ENCODE data around the gene ECE2.
"Not testable (repeated sequence)": the region's sequence is repeated elsewhere in the genome, so short reads cannot be mapped to it uniquely, and the experiment has no call there.

The ECE2 gene

GRCh38 chr3:184337399-184337714, 61.5 kb downstream of the ECE2 start, which contains the start of gene FAM131A:
Gene FAM131A (plus strand): TSS chr3:184337600. CDS start chr3:184337631, 31 bp downstream.
- Histone ChIP-seq H3K4me1 (peaks cover 52 to 84% (median 60%) of the 10 kb centered on the region in 10 experiments), H3K27ac (peak within 1 kb of the TSS; percentile 20 to 76 (median 63); a peak in 18 of 22 replicates), H4K20me1 (peaks cover 43 to 83% (median 63%) of the 10 kb centered on the region in 11 experiments; a peak in 21 of 22 replicates)

GRCh38 chr3:184337981-184338380, 62.2 kb downstream of the ECE2 start:
- Histone ChIP-seq H3K4me3 (peak overlapping the region in 9 of 10 experiments; percentile 32 to 79 (median 46); a peak in 17 of 20 replicates), H3K27ac (peak overlapping the region in 8 of 11 experiments; percentile 5 to 59 (median 47); a peak in 10 of 22 replicates), H3K9me3 (replicated peaks in 1 of 11) (no peaks in the 10 kb centered on the region), H3K4me1 (peaks cover 52 to 80% (median 60%) of the 10 kb centered on the region in 10 experiments), H3K36me3 (peaks cover 24 to 40% (median 36%) of the 10 kb centered on the region in 11 experiments), H3K27me3 (peaks cover 0 to 15% (median 0%) of the 10 kb centered on the region in 11 experiments; a peak in 6 of 22 replicates), H4K20me1 (peaks cover 37 to 80% (median 57%) of the 10 kb centered on the region in 11 experiments; a peak in 21 of 22 replicates), H3K4me2 (peak overlapping the region; percentile 93 to 99 (median 98)), H3K9ac (peak overlapping the region; percentile 21 to 86 (median 55); a peak in 17 of 22 replicates)
- no peak for TF ChIP-seq Cebpa-rat (IDR thresholded peaks at IDR 0.05)

More at GRCh38 chr3:184337399-184337714, 61.5 kb downstream of the ECE2 start, which contains the start of gene FAM131A:
- H3K9ac ChIP-seq: peak within 1 kb of the TSS; percentile 69 to 86 (median 78)
- H3K4me3 ChIP-seq: peak within 1 kb of the TSS; percentile 63 to 81 (median 70)
- no peak for TF ChIP-seq Cebpa-rat (IDR thresholded peaks at IDR 0.05)
- H3K4me2 ChIP-seq: peak within 1 kb of the TSS; percentile 93 to 99 (median 98)
- H3K9me3 ChIP-seq (replicated peaks in 1 of 11): no peaks in the 10 kb centered on the region
- H3K27me3 ChIP-seq: peaks cover 0 to 15% (median 0%) of the 10 kb centered on the region in 11 experiments; a peak in 6 of 22 replicates
- H3K36me3 ChIP-seq: peaks cover 29 to 40% (median 37%) of the 10 kb centered on the region in 11 experiments

GRCh38 chr3:184338511-184338945, 62.7 kb downstream of the ECE2 start:
- H3K27me3 ChIP-seq: peaks cover 0 to 15% (median 0%) of the 10 kb centered on the region in 11 experiments; a peak in 6 of 22 replicates
- H3K27ac ChIP-seq: peak overlapping the region in 8 of 11 experiments; percentile 5 to 59 (median 47); a peak in 11 of 22 replicates
- TF ChIP-seq Cebpa-rat (IDR thresholded peaks at IDR 0.05): no peak
- peaks cover 32 to 77% (median 51%) of the 10 kb centered on the region in 11 experiments; a peak in 21 of 22 replicates for H4K20me1 ChIP-seq
- H3K4me1 ChIP-seq: peaks cover 52 to 80% (median 60%) of the 10 kb centered on the region in 10 experiments
- H3K36me3 ChIP-seq: peaks cover 24 to 40% (median 36%) of the 10 kb centered on the region in 11 experiments
- H3K4me3 ChIP-seq: peak overlapping the region in 9 of 10 experiments; percentile 32 to 79 (median 46); a peak in 19 of 20 replicates
- H3K9me3 ChIP-seq (replicated peaks in 1 of 11): no peaks in the 10 kb centered on the region
- H3K4me2 ChIP-seq: peak overlapping the region; percentile 93 to 99 (median 98)
- H3K9ac ChIP-seq: peak overlapping the region; percentile 21 to 86 (median 55); a peak in 20 of 22 replicates

GRCh38 chr3:184339001-184339400, 63.2 kb downstream of the ECE2 start:
- Histone ChIP-seq H3K4me2 (peak overlapping the region; percentile 93 to 99 (median 98)), H3K9ac (peak overlapping the region; percentile 21 to 86 (median 55); a peak in 15 of 22 replicates), H3K27ac (peak overlapping the region in 1 of 11 experiments; percentile 47; a peak in 3 of 22 replicates)

GRCh38 chr3:184339451-184340135, 63.8 kb downstream of the ECE2 start:
- Histone ChIP-seq H3K9ac (peak overlapping the region in 2 of 11 experiments; percentile 14 to 83; a peak in 2 of 22 replicates), H3K4me1 (peaks cover 52 to 70% (median 60%) of the 10 kb centered on the region in 10 experiments), H3K27me3 (peaks cover 0 to 15% (median 0%) of the 10 kb centered on the region in 11 experiments; a peak in 6 of 22 replicates), H3K36me3 (peaks cover 14 to 40% (median 31%) of the 10 kb centered on the region in 11 experiments), H3K4me3 (peak overlapping the region in 2 of 10 experiments; percentile 49 to 79; a peak in 2 of 20 replicates), H4K20me1 (peaks cover 21 to 70% (median 41%) of the 10 kb centered on the region in 11 experiments; a peak in 21 of 22 replicates), H3K4me2 (peak overlapping the region; percentile 93 to 99 (median 98))
- not testable (repeated sequence) for H3K27ac ChIP-seq; H3K9me3 ChIP-seq (replicated peaks in 1 of 11)

More at GRCh38 chr3:184339001-184339400, 63.2 kb downstream of the ECE2 start:
- Histone ChIP-seq H4K20me1 (peaks cover 27 to 73% (median 47%) of the 10 kb centered on the region in 11 experiments; a peak in 21 of 22 replicates), H3K4me1 (peaks cover 52 to 75% (median 60%) of the 10 kb centered on the region in 10 experiments), H3K4me3 (peak overlapping the region in 9 of 10 experiments; percentile 32 to 79 (median 46); a peak in 15 of 20 replicates), H3K27me3 (peaks cover 0 to 15% (median 0%) of the 10 kb centered on the region in 11 experiments; a peak in 6 of 22 replicates), H3K9me3 (replicated peaks in 1 of 11) (no peaks in the 10 kb centered on the region), H3K36me3 (peaks cover 20 to 40% (median 33%) of the 10 kb centered on the region in 11 experiments)
- TF ChIP-seq Cebpa-rat (IDR thresholded peaks at IDR 0.05): no peak

GRCh38 chr3:184341925-184342324, 66.1 kb downstream of the ECE2 start:
- Histone ChIP-seq H3K27me3 (peaks cover 0 to 15% (median 0%) of the 10 kb centered on the region in 11 experiments; a peak in 6 of 22 replicates), H3K36me3 (peaks cover 7 to 44% (median 28%) of the 10 kb centered on the region in 11 experiments; a peak in 17 of 22 replicates), H4K20me1 (peaks cover 10 to 62% (median 31%) of the 10 kb centered on the region in 11 experiments; a peak in 18 of 22 replicates), H3K9ac (no peak overlapping the region), H3K4me1 (peaks cover 42 to 63% (median 53%) of the 10 kb centered on the region in 10 experiments), H3K4me2 (peak overlapping the region in 4 of 11 experiments; percentile 93 to 99 (median 98); a peak in 8 of 22 replicates), H3K4me3 (no peak overlapping the region), H3K9me3 (replicated peaks in 1 of 11) (no peaks in the 10 kb centered on the region), H3K27ac (no peak overlapping the region; a peak in 1 of 22 replicates)
- TF ChIP-seq Cebpa-rat (IDR thresholded peaks at IDR 0.05): no peak
